Measurements from ENCODE around the gene LZTFL1.

- TF ChIP-seq CTCF (conservative IDR thresholded peaks at IDR 0.05 in 1 of 2, IDR thresholded peaks at IDR 0.05 in 1 of 2; ENCODE audit: extremely low read depth in 1 of 2, insufficient read depth in 1 of 2, low read depth in 1 of 2, low read length in 2 of 2) = no peak
- no peak for TF ChIP-seq EZH2 (IDR thresholded peaks at IDR 0.05; ENCODE audit: borderline replicate concordance, low read length)
Measured at GRCh38 chr3:45842851-45843625, 1.1 kb upstream of the LZTFL1 start.

Data from mammary epithelial cell (primary cell).